A673 (cell line): ENCODE results near the gene CGN. TPM values are rescaled to one million over a fixed set of nuclear protein-coding genes. Genes with fewer than 3 reads are reported as not detected.

Source experiments
- BruUV-seq: library from RNA; stranded (reverse); fragments of 400-500 nt; replicated peaks from 2 replicates; lab custom pipeline; 2021; lab: Mats Ljungman, UMichigan
- CTCF ChIA-PET: fragments of 300-600 bp; sonication (Branson Sonifier 250); formaldehyde crosslinking; loops from one replicate; lab custom pipeline; 2022; ENCODE audit warnings: antibody characterized with exemption; lab: Charles Lee
- POLR2A ChIA-PET: fragments of 300-600 bp; sonication (Branson Sonifier 250); formaldehyde crosslinking; loops from one replicate; lab custom pipeline; 2022; ENCODE audit warnings: antibody characterized with exemption; ENCODE audit not compliant: low non-redundant PET; lab: Charles Lee
- DNase-seq: peaks from one replicate; pipeline ENCODE4 v3.0.0-alpha.2; 2015; ENCODE audit warnings: low spot score
- H3K27ac ChIP-seq: fragments of 200-600 bp; sonication (generic); 2 replicates; pipeline ENCODE4 v1.5.1; 2016; ENCODE audit warnings: mixed run types, low read depth, mild to moderate bottlenecking, mixed read lengths, antibody characterized with exemption, low read length; ENCODE audit not compliant: poor library complexity, severe bottlenecking
- H3K27me3 ChIP-seq: fragments of 200-600 bp; sonication (generic); replicated peaks from 2 replicates; pipeline ENCODE4 v1.6.1; 2017; ENCODE audit warnings: mixed run types, low read depth, mild to moderate bottlenecking, mixed read lengths, antibody characterized with exemption, low read length; ENCODE audit not compliant: insufficient read depth, poor library complexity
- H3K36me3 ChIP-seq: fragments of 200-600 bp; sonication (generic); 2 replicates; pipeline ENCODE4 v1.6.1; 2016; ENCODE audit warnings: mixed run types, mild to moderate bottlenecking, mixed read lengths, antibody characterized with exemption, low read length; ENCODE audit not compliant: insufficient read depth, poor library complexity, severe bottlenecking
- H3K4me1 ChIP-seq: fragments of 200-600 bp; sonication (generic); 2 replicates; pipeline ENCODE4 v1.6.1; 2017; ENCODE audit warnings: mixed run types, mild to moderate bottlenecking, mixed read lengths, antibody characterized with exemption, low read length; ENCODE audit not compliant: insufficient read depth, poor library complexity, severe bottlenecking
- H3K4me3 ChIP-seq: fragments of 200-600 bp; sonication (generic); 2 replicates; pipeline ENCODE4 v1.5.1; 2016; ENCODE audit warnings: low read depth, mixed run types, mild to moderate bottlenecking, mixed read lengths, low read length; ENCODE audit not compliant: poor library complexity, severe bottlenecking
- H3K9me3 ChIP-seq: fragments of 200-600 bp; sonication (generic); 2 replicates; pipeline ENCODE4 v1.6.1; 2016; ENCODE audit warnings: mixed run types, low read depth, mild to moderate bottlenecking, mixed read lengths, antibody characterized with exemption, low read length; ENCODE audit not compliant: poor library complexity, severe bottlenecking
- EZH2 ChIP-seq: fragments of 200-600 bp; sonication (generic); IDR thresholded peaks from 2 replicates; pipeline ENCODE4 v1.6.1; 2017; ENCODE audit warnings: borderline replicate concordance, low read depth, mild to moderate bottlenecking, mixed read lengths, antibody characterized with exemption, low read length; ENCODE audit not compliant: poor library complexity, severe bottlenecking
- intact Hi-C: fragments of 100-400 bp; cut with micrococcal nuclease; formaldehyde crosslinking; loops from one replicate; pipeline ENCODE4 v1.10.0; 2022; ENCODE audit not compliant: unreplicated experiment
- microRNA-seq: library from miRNA; unstranded; fragments of <30 nt; microRNA quantifications from one replicate; pipeline ENCODE4 v1.2.0, GENCODE V29; 2021
- total RNA-seq: library from RNA; stranded (reverse); gene quantifications from 2 replicates; pipeline ENCODE4 v1.2.3, GENCODE V29; 2021
- TF ChIP-seq, protein P1 (sequence below): fragments of 300-800, 200-600 bp; sonication (generic); conservative IDR thresholded peaks from 2 replicates; pipeline ENCODE4 v1.5.1; 2017; ENCODE audit warnings: low read depth, mild to moderate bottlenecking, antibody characterized with exemption, low read length, moderate library complexity, mixed read lengths

Gene CGN
- total RNA-seq, 1 experiment from 2014 or later: 2.6 TPM

DNA sequence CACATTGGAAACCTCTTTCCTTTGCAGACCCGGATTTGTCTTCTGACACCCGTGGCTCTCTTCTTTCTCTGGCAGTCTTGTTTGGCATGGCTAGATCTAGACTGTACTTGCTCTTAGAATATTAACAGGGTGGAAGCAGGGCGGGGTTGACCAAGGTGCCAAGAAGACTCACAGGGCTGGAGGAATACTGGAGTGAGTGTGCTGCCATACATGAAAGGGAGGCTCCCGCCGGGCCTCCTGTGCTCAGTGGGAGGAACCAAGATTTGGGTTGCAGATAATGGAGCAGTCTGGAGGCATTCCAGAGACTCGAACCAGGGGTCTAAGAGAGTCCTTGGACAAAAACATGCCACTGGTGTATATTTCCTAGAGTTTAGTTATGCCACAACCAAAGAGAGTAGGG, 73.1 kb downstream of the CGN start:
- no peak for DNase-seq
- Histone ChIP-seq H3K4me1 (no peaks in the 10 kb centered on the region), H3K27ac (no peak overlapping the region), H3K4me3 (no peak overlapping the region), H3K9me3 (no peaks in the 10 kb centered on the region), H3K27me3 (no peaks in the 10 kb centered on the region), H3K36me3 (no peaks in the 10 kb centered on the region)
- ChIA-PET POLR2A (no interaction called here), CTCF (no interaction called here)
- TF ChIP-seq, protein P1, sequence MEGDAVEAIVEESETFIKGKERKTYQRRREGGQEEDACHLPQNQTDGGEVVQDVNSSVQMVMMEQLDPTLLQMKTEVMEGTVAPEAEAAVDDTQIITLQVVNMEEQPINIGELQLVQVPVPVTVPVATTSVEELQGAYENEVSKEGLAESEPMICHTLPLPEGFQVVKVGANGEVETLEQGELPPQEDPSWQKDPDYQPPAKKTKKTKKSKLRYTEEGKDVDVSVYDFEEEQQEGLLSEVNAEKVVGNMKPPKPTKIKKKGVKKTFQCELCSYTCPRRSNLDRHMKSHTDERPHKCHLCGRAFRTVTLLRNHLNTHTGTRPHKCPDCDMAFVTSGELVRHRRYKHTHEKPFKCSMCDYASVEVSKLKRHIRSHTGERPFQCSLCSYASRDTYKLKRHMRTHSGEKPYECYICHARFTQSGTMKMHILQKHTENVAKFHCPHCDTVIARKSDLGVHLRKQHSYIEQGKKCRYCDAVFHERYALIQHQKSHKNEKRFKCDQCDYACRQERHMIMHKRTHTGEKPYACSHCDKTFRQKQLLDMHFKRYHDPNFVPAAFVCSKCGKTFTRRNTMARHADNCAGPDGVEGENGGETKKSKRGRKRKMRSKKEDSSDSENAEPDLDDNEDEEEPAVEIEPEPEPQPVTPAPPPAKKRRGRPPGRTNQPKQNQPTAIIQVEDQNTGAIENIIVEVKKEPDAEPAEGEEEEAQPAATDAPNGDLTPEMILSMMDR: no peak
- no peak for TF ChIP-seq EZH2
- BruUV-seq: no TSS peak
- intact Hi-C loops: no loop called here

DNA sequence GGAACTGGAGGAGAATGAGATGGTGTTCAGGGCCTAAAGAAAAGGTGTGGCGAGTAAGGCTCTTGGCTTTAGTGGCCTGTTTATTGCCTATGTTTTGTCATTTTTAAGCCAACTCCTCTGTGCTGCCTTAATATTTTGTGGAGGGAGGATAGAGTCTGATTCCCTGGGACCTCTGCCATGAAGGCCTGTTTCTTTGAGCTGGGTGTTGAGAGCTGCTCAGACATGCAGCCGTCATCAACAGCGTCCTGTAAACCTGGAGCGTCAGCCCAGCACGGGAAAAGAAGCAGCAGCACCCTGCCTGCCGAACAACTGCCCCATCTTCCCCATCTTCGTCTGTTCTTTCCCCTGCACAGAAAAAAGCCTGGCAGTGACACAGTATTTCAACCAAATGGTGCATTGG, 73.6 kb downstream of the CGN start:
- Histone ChIP-seq H3K27me3 (no peaks in the 10 kb centered on the region), H3K4me1 (no peaks in the 10 kb centered on the region), H3K4me3 (no peak overlapping the region), H3K9me3 (no peaks in the 10 kb centered on the region), H3K36me3 (no peaks in the 10 kb centered on the region), H3K27ac (no peak overlapping the region)
- POLR2A ChIA-PET: no interaction called here
- intact Hi-C loops: no loop called here
- CTCF ChIA-PET: no interaction called here
- no TSS peak for BruUV-seq
- TF ChIP-seq EZH2: no peak
- TF ChIP-seq, protein P1: no peak
- no peak for DNase-seq

DNA sequence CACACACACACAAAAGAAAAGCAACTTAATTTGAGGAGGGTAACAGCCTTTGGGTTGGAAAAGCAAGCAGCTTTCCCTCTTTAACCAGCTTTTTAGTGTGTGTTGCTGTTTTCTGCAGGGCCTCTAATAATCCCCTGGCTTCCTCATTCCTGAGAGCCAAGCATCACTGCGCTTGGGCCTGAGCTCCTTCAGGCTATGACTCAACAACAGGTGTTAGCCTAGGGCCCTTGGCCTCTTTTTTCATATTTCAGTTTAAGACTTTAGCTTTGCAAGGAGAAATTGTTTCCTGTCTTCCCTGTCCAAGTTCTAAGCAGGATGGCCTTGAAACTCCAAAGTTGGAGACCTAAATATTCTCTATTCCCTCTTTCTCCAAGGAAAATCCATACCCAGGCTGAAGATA, 74.4 kb downstream of the CGN start:
- peak; percentile 11 for DNase-seq
- no peaks in the 10 kb centered on the region for H3K9me3 ChIP-seq
- no peak overlapping the region for H3K4me3 ChIP-seq
- H3K27me3 ChIP-seq: no peaks in the 10 kb centered on the region
- no peaks in the 10 kb centered on the region for H3K36me3 ChIP-seq
- H3K4me1 ChIP-seq: no peaks in the 10 kb centered on the region
- no TSS peak for BruUV-seq
- intact Hi-C loops: no loop called here
- no peak overlapping the region for H3K27ac ChIP-seq
- TF ChIP-seq, protein P1: no peak
- TF ChIP-seq EZH2: no peak
- ChIA-PET CTCF (no interaction called here), POLR2A (no interaction called here)

Small RNA genes within 50 kb of the gene (microRNA-seq; reads per million reads assigned to microRNA genes)
- gene MIR554: not detected

Other genes starting within 250 kb of the CGN start
- gene ZNF687, start 229.1 kb upstream of the CGN start, total RNA-seq: 26.4 and 30.2 TPM in 2 replicates
- 62.1 and 62.8 TPM in 2 replicates for gene PI4KB, start 184.0 kb upstream of the CGN start, total RNA-seq
- gene RFX5, start 164.1 kb upstream of the CGN start, total RNA-seq: 49.0 and 51.8 TPM in 2 replicates
- gene SELENBP1, start 138.7 kb upstream of the CGN start, total RNA-seq: 0.50 TPM in 1 of 2 replicates, not detected in the other
- gene PSMB4, start 111.8 kb upstream of the CGN start, total RNA-seq: 553 and 565 TPM in 2 replicates
- 98.4 and 102 TPM in 2 replicates for gene POGZ, start 51.9 kb upstream of the CGN start, total RNA-seq
- 2.6 and 4.4 TPM in 2 replicates for gene TUFT1, start 28.9 kb downstream of the CGN start, total RNA-seq
- gene SNX27, start 100.7 kb downstream of the CGN start, total RNA-seq: 45.9 and 46.7 TPM in 2 replicates
- gene CELF3, start 205.4 kb downstream of the CGN start, total RNA-seq: 0.15 TPM in 1 of 2 replicates, not detected in the other
- gene RIIAD1, start 210.1 kb downstream of the CGN start, total RNA-seq: not detected in 2 replicates